Body of pancreas (tissue), 4 donors: ENCODE data around the gene PLPPR4. TPM values are rescaled to one million over a fixed set of nuclear protein-coding genes. Genes with fewer than 3 reads are reported as not detected.
A peak's percentile ranks its signal among the peaks of the same experiment; 100 is the strongest.
"Not testable (repeated sequence)": the region's sequence is repeated elsewhere in the genome, so short reads cannot be mapped to it uniquely, and the experiment has no call there.

ENCODE experiments used
- ATAC-seq: fragments of 150-250 bp; one replicate; pipeline ENCODE4 v1.9.1; 2016
- DNase-seq, 4 donors: peaks; one replicate each; pipeline ENCODE4 v3.0.0-alpha.2; 2019
- H3K27ac ChIP-seq, 4 donors: fragments of 200-600 bp; sonication (generic); 1 replicate in 3 of 4; 2 replicates in 1 of 4; pipeline versions ENCODE4 v1.5.1 to v1.6.1; 2016 to 2019; ENCODE audit warnings: mild to moderate bottlenecking in 1 of 4, mixed read lengths in 1 of 4, moderate library complexity in 1 of 4
- H3K27me3 ChIP-seq, 2 donors: fragments of 200-600 bp; sonication (generic); one replicate each; pipeline ENCODE4 v1.6.0; 2016; ENCODE audit warnings: mild to moderate bottlenecking in 1 of 2
- H3K36me3 ChIP-seq, 2 donors: fragments of 200-600 bp; sonication (generic); replicated peaks in 1 of 2; 2 replicates each; pipeline ENCODE4 v1.5.1; 2016; ENCODE audit warnings: low read depth in 2 of 2; ENCODE audit not compliant: insufficient read depth in 1 of 2
- H3K4me1 ChIP-seq: fragments of 200-600 bp; sonication (generic); one replicate; pipeline ENCODE4 v1.6.0; 2016
- H3K4me3 ChIP-seq, 2 donors: fragments of 200-600 bp; sonication (generic); 1 replicate in 1 of 2; 2 replicates in 1 of 2; pipeline ENCODE4 v1.5.1; 2016 to 2019
- H3K9me3 ChIP-seq, 3 donors: fragments of 200-600 bp; sonication (generic); 1 replicate in 2 of 3; 2 replicates in 1 of 3; pipeline ENCODE4 v1.5.1; 2016
- POLR2A ChIP-seq, 3 donors: fragments of 450-650 bp; IDR thresholded peaks; one replicate each; pipeline ENCODE4 v1.6.1; 2016; ENCODE audit warnings: antibody characterized with exemption in 3 of 3, mild to moderate bottlenecking in 2 of 3
- WGBS, 2 donors: methylation state at CpG; one replicate each; pipeline ENCODE4 v1.1.5; 2017; 5-methylcytosine and 5-hydroxymethylcytosine counted together
- intact Hi-C: fragments of 100-400 bp; cut with DNase I; formaldehyde crosslinking; loops from one replicate; pipeline ENCODE4 v1.15.1; 2023
- total RNA-seq, 2 donors: library from RNA; depleted of rRNA; stranded (reverse); fragments of >200 nt; gene quantifications; one replicate each; pipeline ENCODE4 v1.1.0, GENCODE V29; 2016
- TF ChIP-seq, protein P1 (sequence below), 7 experiments: fragments of 450-650 bp in 4 of 7; fragments of 200-600 bp in 3 of 7; sonication (generic) in 3 of 7; IDR thresholded peaks; one replicate each; pipeline ENCODE4 v1.5.1; 2016 to 2019; ENCODE audit warnings: antibody characterized with exemption in 7 of 7

Gene PLPPR4
- total RNA-seq, 2 donors from 2014 or later: 0.52 TPM; not detected in 1

- no peaks in the 10 kb centered on the region for H3K9me3 ChIP-seq
- ATAC-seq (no peak), DNase-seq (no peak)
- no peaks in the 10 kb centered on the region for H3K36me3 ChIP-seq
- TF ChIP-seq, protein P1, sequence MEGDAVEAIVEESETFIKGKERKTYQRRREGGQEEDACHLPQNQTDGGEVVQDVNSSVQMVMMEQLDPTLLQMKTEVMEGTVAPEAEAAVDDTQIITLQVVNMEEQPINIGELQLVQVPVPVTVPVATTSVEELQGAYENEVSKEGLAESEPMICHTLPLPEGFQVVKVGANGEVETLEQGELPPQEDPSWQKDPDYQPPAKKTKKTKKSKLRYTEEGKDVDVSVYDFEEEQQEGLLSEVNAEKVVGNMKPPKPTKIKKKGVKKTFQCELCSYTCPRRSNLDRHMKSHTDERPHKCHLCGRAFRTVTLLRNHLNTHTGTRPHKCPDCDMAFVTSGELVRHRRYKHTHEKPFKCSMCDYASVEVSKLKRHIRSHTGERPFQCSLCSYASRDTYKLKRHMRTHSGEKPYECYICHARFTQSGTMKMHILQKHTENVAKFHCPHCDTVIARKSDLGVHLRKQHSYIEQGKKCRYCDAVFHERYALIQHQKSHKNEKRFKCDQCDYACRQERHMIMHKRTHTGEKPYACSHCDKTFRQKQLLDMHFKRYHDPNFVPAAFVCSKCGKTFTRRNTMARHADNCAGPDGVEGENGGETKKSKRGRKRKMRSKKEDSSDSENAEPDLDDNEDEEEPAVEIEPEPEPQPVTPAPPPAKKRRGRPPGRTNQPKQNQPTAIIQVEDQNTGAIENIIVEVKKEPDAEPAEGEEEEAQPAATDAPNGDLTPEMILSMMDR (IDR thresholded peaks at IDR 0.05): no peak
- TF ChIP-seq POLR2A (IDR thresholded peaks at IDR 0.05): no peak
- no peaks in the 10 kb centered on the region for H3K4me1 ChIP-seq
- intact Hi-C loops: no loop called here
- H3K4me3 ChIP-seq: no peak overlapping the region
- 86 to 91% methylated on average over 3 of the region's 3 CpGs for WGBS, 2 donors
- no peak overlapping the region for H3K27ac ChIP-seq
- no peaks in the 10 kb centered on the region for H3K27me3 ChIP-seq
Measured at GRCh38 chr1:99246152-99246551, 18.1 kb upstream of the PLPPR4 start.

DNA sequence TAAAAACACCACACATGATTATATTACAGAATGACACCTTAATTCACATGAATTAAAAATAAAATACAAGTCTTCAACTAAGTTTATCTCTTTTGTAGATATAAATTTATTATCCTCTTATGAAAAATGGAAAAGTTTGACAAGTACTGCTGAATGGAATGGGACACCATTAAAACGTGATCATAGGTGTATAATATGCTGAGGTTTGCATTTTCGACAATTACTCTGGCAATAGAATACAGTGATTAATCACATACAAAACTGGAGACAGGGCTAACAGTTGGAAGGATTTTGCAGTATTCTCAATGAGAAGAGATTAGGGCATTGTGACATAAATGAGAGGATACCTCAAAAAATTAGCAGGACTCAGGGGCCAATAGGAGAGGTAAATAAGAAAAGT, 17.1 kb upstream of the PLPPR4 start:
- no peak for ATAC-seq
- Histone ChIP-seq H3K36me3 (no peaks in the 10 kb centered on the region), H3K4me3 (no peak overlapping the region), H3K9me3 (no peaks in the 10 kb centered on the region), H3K27me3 (no peaks in the 10 kb centered on the region), H3K27ac (no peak overlapping the region), H3K4me1 (no peaks in the 10 kb centered on the region)
- DNase-seq: no peak
- TF ChIP-seq, protein P1 (IDR thresholded peaks at IDR 0.05): no peak
- TF ChIP-seq POLR2A (IDR thresholded peaks at IDR 0.05): no peak
- intact Hi-C loops: no loop called here
- WGBS, 2 donors: 64 to 74% methylated on average over 2 of the region's 2 CpGs

GRCh38 chr1:99250728-99251127, 13.6 kb upstream of the PLPPR4 start:
- Histone ChIP-seq H3K9me3 (no peaks in the 10 kb centered on the region), H3K4me3 (no peak overlapping the region), H3K4me1 (no peaks in the 10 kb centered on the region), H3K36me3 (no peaks in the 10 kb centered on the region), H3K27me3 (no peaks in the 10 kb centered on the region), H3K27ac (no peak overlapping the region)
- WGBS, 2 donors: 73 to 75% methylated on average over 5 of the region's 5 CpGs
- ATAC-seq (no peak), DNase-seq (no peak)
- no peak for TF ChIP-seq POLR2A (IDR thresholded peaks at IDR 0.05)
- TF ChIP-seq, protein P1 (IDR thresholded peaks at IDR 0.05): no peak
- intact Hi-C loops: no loop called here

DNA sequence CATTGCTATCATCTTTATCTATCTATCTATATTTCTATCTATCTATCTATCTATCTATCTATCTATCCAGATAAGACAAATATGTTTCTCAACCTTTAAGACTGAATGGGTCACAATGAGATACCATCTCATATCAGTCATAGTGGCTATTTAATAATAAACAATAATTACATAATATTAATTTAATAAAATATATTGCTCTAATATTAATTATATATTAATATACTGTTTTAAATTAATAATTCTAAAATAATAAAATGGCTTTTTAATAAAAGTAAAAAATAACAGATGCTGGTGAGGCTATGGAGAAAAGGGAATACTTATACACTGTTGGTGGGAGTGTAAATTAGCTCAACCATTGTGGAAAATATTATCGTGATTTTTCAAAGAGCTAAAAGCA, 13.0 kb upstream of the PLPPR4 start:
- no peaks in the 10 kb centered on the region for H3K36me3 ChIP-seq
- H3K27ac ChIP-seq: no peak overlapping the region
- no peak overlapping the region for H3K4me3 ChIP-seq
- no peaks in the 10 kb centered on the region for H3K4me1 ChIP-seq
- TF ChIP-seq, protein P1 (IDR thresholded peaks at IDR 0.05): no peak
- no peak for TF ChIP-seq POLR2A (IDR thresholded peaks at IDR 0.05)
- DNase-seq: no peak
- H3K9me3 ChIP-seq: no peaks in the 10 kb centered on the region
- ATAC-seq: no peak
- WGBS, 2 donors: 89 to 91% methylated on average over 1 of the region's 1 CpG
- H3K27me3 ChIP-seq: no peaks in the 10 kb centered on the region
- intact Hi-C loops: no loop called here

- ATAC-seq (no peak), DNase-seq (peak in 3 of 4 donors; percentile 18 to 36 (median 21))
- WGBS, 2 donors: 32 to 34% methylated on average over 2 of the region's 2 CpGs
- intact Hi-C loops: no loop called here
- TF ChIP-seq, protein P1 (IDR thresholded peaks at IDR 0.05): no peak
- no peak for TF ChIP-seq POLR2A (IDR thresholded peaks at IDR 0.05)
- Histone ChIP-seq H3K4me1 (no peaks in the 10 kb centered on the region), H3K36me3 (no peaks in the 10 kb centered on the region), H3K9me3 (no peaks in the 10 kb centered on the region), H3K27me3 (no peaks in the 10 kb centered on the region), H3K4me3 (no peak overlapping the region), H3K27ac (no peak overlapping the region)
Measured at GRCh38 chr1:99252630-99253029, 11.7 kb upstream of the PLPPR4 start.

DNA sequence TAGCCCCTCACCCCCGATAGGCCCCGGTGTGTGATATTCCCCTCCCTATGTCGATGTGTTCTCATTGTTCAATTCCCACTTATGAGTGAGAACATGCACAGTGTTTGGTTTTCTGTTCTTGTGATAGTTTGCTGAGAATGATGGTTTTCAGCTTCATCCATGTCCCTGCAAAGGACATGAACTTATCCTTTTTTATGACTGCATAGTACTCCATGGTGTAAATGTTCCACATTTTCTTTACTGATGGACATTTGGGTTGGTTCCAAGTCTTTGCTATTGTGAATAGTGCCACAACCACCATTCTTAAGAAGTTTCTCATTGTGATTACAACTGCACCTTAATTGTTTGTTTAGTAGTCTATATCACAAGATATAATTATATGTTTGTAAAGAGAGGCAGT, 3.9 kb upstream of the PLPPR4 start:
- H3K27me3 ChIP-seq, ATAC-seq, H3K9me3 ChIP-seq, H3K36me3 ChIP-seq, DNase-seq, intact Hi-C loops, H3K27ac ChIP-seq, H3K4me3 ChIP-seq: not testable (repeated sequence)
- peaks cover 13% of the 10 kb centered on the region for H3K4me1 ChIP-seq
- 92 to 98% methylated on average over 3 of the region's 3 CpGs for WGBS, 2 donors
